Stimulated activated CD8-positive, alpha-beta memory T cell treated with anti-CD3 and anti-CD28 coated beads, Interleukin-15, amount 100 ng/mL, for 1 hour (primary cell): ENCODE results near the gene ATP5ME.
"Not testable (repeated sequence)": the region's sequence is repeated elsewhere in the genome, so short reads cannot be mapped to it uniquely, and the experiment has no call there.

ENCODE experiments used
- DNase-seq: peaks from one replicate; pipeline ENCODE4 v3.0.0-alpha.2; 2020; ENCODE audit warnings: low read depth

The ATP5ME gene

DNA sequence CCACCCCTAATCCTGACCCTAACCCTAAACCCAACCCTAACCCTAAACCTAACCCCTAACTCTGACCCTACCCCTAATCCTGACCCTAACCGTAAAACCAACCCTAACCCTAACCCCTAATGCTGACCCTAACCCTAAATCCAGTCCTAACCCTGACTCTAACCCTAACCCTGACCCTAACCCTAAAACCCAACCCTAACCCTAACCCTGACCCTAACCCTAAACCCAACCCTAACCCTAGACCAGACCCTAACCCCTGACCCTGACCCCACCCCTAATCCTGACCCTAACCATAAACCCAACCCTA, 30.8 kb upstream of the ATP5ME start:
- DNase-seq = no peak

DNA sequence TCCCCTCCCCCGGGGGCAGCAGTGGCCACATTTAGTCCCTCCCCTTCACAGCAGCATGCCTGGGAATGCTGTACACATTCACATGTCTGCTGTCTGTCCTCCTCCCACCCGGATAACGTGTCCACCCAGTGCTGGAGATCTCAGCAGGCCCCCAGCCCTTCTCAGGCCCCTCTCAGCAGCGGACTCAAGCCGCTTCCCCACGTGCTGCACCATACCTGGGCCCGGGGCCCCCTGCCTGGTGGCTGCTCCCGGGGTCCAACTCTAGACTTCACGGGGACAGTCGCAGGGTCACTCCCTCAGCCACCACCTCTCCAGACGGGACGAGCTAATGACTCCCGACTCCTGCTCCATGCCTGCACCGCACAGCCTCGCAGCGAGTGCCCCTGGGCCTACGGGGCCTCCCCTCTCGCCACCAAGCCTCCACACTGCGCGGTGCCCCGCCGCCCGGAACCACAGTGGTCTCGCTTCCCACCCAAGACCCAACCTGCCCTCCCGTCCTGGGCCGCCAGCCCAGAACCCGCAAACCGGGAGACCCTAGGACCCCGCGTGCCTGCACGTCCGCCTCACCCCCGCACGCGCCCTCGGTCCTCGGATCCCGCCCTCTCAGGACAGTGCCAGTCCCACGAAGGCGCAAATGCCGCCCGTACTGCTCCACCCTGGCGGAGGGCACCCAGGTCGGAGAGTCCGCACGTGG, 30.3 kb upstream of the ATP5ME start:
- no peak for DNase-seq

DNA sequence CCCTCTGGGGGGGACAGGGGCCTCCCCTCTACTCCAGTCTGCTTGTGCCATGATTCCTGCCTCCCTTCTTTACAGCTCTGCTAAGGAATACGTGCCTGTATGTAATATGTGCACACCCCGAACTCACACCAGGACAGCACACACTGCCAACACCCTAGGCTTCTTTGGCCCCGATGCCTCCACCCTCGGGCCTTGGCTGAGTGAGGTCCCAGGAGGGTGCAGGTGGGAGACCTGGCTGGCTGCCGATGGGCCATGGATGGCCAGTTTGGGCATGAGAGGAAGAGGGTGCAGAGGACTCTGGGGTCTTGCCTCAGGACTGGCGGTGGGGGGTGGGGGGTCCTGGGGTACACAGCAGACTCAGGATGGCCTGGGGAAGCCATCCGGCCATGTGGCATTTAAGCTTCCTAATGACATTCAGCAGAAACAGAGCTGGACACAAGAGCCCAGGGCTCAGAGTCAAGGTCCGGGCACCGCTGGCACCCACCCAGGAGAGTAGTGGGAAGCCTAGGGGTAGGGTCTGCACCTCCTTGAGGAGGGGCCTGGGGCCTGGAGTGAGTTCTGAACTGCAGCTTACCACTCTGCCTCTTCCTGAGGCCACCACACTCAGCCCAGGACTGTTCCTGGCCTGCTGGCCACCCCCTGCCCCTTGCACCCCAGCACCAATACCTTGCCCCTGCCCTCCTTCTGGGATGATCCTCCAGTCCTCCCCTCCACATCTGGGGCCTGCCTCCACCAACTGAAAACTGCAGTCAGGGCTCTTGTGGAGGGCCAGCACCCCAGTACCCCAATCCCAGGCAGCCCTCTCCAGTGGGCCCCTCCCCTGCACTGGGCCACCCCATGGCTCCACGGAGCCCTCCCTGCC, 29.5 kb upstream of the ATP5ME start:
- DNase-seq = no peak

DNA sequence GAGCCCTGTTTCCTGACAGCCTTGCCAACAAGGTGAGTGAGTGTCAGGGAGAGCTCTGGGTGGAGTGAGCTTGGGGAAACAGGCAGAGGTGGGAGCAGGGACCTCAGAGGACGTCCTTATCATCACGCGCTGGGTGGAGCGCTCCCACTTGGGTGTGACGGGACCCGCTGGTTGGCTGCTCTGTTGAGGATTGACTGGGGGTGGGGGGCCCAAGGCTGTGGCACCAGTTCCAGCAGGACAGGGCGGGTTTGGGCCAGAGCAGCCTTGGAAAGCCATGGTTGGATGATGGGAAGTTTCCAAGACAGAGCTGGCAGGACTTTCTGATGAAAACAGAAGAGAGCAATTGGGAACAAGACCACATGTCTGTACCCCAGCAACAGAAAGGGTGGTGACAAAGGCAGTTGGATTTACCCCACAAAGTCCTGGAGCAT, 28.6 kb upstream of the ATP5ME start:
- DNase-seq = no peak

DNA sequence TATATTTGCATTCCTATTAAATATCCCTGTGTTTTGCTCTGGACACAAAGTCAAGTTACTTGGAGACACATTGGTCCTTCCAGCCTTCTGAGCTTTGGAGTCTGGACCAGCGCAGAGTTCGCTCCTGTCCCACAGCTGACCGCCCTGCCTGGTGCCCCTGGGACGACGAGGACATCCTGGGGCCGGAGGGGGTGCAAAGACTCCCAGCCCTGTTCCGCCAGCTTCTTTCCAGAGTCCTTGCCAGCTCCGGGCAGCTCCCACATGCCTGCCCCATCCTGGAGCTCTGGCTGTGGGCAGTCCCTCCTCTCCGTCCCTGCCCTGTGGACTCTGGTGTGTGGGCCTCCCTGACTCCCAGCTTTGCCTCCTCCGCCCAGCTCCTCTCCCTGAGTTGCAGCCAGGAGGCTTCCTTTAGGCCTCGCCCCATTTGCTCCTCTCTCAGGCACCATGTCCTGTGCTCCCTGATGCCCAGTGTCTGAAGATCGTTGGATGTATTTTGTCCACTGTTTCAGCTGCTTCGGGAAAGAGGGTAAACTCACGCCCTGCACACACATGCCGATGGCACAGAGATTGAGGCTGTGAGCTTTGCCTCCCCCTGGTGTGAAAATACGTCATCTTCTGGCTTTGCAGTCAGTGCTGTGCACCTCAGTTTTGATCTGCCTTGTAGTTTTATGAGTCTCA, 26.6 kb upstream of the ATP5ME start:
- no peak for DNase-seq

DNA sequence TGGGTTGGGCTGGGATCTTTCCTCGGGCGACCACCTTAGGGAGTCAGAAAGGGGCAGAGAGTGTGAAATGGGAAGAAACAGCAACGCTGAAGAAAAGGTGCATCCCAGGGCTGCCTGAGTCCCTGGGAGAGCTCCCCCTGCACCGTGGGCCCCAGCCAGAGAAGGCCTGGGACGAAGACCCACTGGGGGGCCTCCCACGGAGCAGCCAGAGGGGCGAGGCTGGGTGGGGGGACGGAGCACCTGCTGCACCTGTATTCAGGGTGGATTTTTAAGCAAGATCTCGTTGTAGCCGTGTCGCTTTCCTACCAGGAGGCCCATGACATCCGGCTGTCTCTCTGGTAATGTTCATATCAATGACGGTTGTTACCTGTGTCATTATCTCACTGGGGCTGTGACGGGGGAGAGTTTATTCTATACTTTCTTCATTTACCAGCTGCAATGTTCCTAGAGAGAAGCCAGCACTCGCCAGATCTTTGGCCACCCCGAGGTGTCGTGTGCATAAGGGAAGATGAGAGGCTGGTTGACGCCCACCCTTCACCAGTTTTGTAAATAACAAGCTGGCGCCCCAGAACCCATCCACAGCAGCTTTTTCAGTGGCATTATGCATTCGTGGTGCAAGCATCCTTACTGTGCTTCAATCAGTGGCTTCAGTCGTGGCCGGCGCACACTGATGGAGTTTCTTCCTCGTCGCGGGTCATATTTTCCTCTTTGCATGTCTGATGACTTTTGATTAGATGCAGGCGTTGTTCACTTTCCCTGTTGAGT, 25.9 kb upstream of the ATP5ME start:
- DNase-seq = no peak

DNA sequence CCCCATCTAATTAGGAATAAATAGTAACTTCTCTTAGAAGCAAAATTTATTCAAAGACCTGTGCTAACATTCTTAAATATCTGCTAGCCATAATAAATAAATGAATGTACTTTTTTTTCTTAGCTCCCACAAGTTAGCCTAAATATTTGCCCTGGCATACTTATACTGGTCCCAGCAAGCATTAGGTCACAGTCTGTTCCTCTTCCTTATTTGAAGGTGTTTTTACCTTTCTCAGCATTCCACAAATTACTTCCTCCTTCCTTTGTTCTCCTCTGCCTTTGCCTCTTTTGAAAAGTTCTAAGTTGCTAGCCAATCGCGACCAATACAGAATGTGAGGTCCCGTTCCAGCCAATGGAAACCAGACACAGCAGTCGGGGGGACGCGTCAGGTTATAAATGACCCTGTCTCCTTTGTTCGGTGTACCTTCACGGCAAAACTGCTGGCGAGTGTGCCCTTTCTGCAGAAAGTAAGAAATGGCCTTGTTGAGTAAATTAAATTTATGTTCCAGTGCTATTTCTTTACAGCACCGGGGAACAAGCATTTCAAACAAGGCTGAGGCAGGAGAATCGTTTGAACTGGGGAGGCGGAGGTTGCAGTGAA, 20.4 kb upstream of the ATP5ME start:
- not testable (repeated sequence) for DNase-seq

DNA sequence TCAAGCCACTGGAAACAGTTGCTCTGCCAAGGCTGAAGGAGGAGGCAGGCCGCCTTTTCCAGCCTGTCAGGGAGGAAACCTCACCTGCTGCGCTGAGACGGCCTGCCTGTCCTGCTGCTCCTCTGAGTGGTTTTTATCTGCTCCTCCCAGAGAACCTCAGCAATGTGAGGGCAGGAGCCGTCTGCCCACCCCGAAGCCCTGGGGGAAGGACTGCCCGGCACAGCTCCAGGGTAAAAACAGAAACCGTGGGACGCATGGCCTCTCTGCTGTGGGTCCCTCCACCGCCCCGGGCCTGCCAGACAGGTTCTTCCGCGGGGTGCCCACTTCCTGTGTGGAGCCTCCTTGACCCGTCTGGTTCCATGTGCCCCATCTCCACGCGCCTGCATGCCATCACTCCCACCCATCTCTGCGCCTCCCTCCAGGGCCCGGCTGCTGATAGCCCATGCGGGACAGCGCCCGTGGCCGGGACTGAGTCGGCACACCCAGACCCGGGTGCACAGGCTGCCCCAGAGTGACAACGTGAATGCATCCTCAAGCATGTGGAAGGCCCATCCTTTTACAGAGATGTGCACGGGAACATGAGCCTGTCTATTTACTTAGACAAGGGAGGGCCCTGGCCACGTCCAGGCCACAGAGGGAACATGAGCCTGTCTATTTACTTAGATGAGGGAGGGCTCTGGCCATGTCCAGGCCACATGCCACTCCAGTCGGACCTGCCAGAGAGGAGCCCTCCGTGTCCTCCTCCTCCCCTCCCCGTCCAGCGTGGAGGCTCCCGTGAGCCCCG, 18.9 kb upstream of the ATP5ME start:
- DNase-seq = no peak

DNA sequence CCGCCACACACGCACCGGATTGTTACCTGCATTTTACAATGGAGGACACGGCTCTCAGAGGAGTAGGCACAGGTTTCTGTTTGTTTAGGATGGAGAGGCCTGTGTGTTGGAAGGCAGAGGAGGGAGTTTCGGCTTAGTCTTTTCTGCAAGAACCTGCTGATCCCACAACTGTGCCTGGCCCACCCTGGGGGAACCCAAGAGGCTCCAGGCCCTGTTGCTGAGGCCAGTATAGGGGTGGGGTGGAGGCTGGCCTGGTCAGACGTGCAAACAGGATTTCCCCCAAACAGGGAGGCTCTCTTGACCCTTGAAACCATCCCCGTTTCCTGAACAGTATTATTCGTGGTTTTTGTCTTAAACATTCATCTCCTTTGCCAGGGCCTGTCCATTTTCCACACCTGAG, 15.6 kb upstream of the ATP5ME start:
- no peak for DNase-seq

DNA sequence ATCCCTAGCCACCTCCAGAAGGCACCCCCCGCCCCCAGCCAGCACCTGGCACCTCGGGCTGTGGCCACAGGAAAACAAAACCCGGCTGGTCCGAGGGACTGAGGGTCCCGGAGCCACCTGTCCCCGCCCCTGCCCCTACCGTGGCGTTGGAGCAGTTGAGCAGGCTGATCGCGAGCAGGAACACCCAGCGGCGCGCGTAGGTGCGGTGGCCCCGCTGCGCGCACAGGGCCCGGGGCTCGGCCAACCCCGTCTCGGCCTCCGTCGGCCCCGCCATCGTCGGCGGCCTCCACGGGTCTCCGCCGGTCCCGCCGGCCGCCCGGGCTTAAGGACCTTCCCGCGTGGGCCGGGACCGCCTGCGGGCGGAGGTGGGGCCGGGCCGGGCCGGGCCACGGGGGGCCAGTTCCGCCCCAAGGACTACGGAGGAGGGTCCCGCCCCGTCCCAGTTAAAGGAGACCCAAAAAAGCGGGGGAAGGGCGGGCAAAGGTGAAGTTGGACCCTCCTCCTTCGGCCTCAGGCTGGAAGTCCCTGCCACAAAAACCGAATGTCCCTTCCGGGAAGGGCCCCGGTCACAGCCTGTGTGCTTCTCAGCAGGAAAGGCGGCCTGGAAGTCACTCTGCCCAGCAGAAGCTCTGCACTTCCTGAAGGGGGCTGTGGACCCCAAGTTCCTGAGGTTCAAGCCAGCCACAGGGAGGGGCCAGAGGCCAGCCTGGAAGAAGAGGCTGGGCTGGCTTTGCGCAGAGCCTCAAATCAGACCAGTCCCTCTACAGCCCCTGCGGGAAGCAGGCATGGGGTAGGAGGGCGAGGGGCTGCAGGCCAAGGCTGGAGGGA, 15.0 kb upstream of the ATP5ME start, which contains the start of gene SLC49A3:
Gene SLC49A3, minus strand, starts transcription at position 298 of the 828 bp plus-strand sequence. Its CDS starts 24 bp downstream, at position 274.
- no peak for DNase-seq

DNA sequence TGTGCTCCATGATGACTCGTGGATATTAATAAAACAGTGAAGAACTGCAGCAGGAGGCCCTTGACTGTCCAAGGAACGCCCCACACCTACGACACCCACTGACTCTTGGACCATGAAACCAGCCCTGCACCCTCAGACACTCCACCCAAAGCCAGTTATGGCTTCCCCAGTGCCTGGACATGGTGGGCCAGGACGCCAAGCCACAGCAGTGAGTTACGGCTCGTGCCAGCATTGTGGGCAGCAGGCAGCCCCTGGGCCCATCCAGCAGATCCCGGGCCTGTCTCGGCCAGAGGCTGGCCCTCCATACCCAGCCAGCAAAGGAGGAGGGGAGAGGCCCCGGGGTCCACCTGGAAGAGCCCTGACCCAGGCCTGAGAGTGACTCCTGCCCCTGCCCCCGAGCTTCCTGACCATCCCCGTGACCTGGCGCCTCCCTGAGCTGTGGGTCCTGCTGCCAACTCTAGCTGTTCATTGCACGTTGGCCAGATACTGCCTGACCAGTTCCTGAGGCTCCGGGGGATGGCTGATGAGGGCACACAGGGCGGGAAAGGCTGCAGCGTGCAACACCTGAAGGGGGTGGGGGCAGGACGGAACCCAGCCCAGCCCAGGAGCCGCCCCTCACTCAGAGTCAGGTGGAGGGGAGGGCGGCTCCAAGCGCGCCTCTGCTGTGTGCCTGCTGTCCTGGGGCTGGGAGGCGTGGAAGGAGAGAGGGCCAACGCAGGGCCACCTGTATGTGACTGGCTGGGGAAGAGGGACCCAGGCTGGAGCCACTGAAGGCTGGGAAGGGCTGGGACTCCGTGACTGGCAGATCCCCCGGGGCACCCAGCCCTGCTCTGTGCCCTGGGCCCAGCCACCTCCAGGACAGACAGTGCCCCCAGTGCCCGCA, 14.1 kb upstream of the ATP5ME start:
- DNase-seq = no peak

DNA sequence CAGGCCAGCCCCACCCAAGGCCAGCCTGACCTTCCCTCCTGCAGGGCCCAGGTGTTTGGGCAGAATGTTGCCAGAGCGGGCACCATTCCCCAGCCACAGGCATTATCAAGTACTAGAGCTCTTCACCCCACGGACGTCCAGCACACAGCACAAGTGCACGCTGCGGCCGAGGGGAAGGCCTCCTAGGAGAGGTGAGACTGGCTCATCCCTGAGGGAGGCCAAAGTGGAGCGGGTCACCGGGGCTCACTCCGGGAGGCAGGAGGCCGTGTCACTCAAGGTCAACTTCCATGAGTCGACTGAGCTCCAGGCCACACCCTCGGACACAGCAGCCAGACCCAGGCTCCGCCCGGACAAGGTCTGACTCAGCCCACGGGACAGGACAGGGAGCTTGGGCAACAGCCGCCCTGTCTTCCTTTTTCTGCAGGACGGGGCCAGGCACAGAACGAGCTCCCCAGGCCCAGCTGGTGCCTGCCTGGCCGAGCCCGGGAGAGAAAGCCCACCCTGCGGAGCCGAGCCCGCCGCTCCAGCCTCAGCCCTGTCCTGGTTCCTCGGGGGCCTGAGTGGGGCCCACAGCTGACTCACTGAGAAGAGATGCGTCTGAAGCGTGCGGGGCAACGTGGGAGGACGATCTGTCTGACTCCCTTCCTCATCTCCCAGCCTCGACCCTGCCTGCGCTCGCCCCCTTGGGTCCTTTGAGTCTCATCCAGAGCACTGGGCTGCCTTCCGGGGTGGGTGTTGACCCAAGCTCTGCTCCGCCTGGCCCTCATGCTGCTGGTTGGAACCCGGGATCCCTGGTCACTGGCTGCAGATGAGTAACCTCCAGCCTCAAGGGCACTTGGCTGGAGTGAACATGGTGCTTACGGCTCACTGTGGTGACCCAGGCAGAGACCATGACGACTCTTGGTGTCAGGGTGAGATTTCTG, 13.2 kb upstream of the ATP5ME start:
- DNase-seq = no peak

DNA sequence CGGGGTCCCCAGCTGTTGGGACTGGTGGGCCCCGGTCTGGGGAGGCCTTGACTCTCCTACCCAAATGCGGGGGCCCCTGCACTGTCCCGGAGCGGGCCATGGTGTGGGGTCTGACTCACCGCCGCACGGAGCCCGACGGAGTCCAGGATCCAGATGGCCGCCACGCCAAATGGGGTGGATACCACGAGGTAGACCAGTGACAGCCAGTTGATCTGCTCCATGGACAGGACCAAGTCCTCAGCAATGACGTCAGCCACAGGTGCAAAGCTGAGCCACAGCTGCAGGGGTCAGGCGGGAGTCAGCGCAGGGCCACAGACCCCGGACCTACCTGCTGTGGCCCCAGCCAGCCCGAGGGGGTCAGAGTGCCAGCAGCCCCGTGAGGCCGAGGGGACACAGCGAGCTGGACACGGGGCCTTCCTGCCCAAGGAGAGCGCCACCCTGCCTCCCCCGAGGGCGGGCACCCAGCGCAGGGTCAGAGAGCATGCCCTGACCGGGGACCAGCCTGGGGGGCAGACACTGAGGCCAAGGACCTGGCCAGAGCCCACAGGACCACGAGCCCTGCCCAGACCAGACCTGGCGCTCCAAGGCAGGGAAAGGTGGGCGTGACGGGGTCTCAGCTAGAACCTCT, 12.5 kb upstream of the ATP5ME start:
- no peak for DNase-seq

DNA sequence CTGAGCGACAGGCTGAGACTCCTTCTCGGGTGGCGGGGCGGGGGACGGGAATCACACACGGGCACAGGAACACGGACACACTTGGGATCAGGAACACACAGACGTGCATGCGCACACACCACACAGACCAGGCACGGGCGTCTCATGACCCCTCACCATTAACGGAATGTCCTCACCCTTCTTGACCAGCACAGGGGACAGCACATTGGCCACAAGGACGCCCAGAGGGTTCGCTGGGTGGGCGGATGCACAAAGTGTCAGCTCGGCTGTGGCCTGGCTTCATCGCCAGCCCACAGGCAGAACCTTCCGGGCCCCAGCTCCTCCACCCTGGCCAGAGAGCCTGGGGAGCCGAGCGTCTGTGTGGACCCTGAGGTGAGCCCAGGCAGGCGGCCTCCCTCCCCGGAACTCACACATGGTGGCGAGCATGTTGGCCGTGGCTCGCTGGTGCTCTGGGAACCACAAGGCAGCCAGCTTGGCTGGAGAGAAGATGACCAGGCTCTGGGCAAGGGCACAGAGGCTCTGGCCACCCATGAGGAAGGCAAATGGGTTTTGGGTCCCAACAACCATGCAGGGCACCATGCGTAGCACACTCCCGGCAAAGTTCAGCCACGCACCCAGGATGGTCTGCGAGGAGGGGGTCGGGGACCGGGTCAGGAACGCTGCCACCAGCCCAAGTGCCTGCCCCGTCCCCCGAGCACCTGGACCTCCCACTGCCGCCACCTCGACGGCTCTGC, 11.8 kb upstream of the ATP5ME start:
- no peak for DNase-seq

DNA sequence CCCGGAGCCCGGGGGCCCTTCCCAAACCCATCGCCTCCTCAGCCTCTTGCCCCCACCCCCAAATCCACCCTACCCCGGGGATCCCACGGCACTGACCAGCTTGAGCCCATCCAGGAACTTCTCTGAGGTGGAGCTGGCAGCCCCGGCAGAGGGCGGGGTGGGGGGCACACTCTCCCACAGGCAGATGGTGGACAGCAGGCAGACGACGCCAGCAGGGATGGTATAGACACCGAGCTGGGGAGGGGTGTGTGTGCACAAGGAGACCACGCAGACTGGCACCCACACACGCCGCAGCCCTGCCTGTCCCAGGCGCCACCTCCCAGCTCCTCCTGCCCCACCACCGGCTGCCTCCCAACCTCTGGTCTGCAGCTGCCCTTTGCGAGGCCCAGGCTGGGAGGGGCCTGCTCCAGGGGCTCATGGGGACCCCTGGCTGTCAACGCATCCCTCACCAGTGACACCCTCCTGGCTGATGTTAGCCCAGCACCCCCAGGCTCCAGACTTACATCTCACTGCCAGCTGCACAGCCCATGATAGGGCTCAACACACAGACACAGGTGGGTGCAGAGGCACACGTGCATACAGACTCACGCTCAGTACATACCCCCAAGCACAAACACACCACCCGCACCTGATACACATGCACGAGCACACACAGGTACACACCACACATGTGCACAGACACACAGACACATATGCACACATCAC, 10.7 kb upstream of the ATP5ME start:
- no peak for DNase-seq

DNA sequence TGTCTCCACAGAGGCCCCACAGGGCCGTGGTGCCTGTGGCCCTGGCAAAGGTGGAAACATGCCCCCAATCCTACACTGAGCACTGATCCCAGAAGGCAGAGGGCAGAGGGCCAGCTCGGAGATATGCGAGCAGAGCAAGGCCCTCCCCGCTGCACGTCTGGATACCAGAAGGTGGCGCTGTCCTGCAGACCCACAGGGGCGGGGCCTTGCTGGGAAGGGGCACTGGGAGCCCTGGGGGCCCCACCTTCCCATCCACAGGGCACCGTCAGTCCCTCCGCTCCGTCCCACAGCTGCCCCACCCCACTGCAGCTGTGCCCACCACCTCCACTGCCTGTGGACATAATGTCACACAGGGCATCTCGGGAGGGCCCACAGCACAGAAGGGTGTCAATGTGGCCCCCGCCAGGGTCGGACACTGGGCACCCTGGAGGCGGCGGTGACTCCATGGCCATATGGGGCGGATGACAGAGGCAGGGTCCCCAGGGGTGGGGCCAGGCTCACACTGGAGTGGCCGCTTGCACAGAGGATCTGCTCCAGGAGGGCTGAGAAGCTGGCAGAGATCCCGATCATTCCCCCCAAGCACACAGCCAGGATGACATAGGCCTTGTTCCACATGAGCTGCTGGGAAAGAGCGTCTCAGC, 10.0 kb upstream of the ATP5ME start:
- DNase-seq = no peak
